ENCODE results near the gene NODAL.

Gene NODAL

GRCh38 chr10:70476249-70477035 is 35.0 kb upstream of the NODAL start:
- no peak overlapping the region for H3K4me3 ChIP-seq (ENCODE audit: low read length)
- TF ChIP-seq ZNF274 (IDR thresholded peaks at IDR 0.05; ENCODE audit: low read depth, low read length), result no peak

- no peak for TF ChIP-seq ZNF274 (IDR thresholded peaks at IDR 0.05; ENCODE audit: low read depth, low read length)
- no peak overlapping the region for H3K4me3 ChIP-seq (ENCODE audit: low read length)
These were observed 34.2 kb upstream of the NODAL start for GRCh38 chr10:70475661-70476060.

DNA sequence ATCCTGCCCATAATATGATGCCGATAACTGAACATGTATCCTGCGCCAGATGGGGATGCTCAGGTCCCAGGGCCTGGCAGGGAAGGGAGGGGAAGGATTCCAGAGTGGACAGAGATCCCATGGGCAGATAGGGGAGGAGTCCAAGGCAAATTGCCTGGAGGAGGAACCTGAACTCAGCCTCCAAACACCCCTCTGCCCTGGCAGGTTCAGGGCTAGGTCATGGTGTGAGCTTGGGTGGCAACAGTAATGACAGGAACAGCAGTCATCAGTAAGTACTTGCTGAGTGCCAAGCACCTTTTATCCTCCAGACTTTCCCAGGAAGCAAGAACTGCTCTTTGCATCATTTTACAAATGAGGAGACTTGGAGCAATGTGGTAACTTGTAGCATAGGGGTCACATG is 33.3 kb upstream of the NODAL start:
- H3K4me3 ChIP-seq (ENCODE audit: low read length), result no peak overlapping the region
- no peak for TF ChIP-seq ZNF274 (IDR thresholded peaks at IDR 0.05; ENCODE audit: low read depth, low read length)

DNA sequence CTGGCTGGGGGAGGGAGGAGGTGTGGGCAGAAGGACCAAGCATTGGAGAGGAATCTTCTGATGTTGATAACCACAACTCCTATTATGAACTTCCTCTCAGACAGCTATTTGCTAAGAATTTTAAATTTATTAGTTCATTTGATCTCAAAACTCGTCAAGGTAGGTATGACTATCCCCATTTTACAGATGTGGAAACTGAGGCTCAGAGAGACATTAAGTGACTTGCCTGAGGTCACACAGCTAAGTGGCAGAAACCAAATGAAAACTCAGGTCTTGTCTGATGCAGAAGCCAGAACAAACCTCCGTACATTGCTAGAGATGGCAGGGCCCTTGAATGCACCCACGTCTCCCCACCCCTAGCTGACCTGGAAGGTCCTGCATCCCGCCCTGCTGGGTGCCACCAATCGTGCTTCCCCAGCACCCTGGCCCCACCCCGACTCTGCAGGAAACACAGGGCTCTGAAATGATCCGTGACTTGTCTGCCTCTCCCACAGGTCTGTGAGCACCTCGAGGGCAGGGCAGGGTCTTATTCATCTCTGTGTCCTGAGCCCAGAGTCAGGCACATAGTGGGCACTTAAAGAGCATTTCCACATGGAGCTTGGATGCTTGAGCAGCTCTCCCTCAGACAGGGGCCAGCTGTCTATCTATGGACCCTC is 31.4 kb upstream of the NODAL start:
- no peak for TF ChIP-seq ZNF274 (IDR thresholded peaks at IDR 0.05; ENCODE audit: low read depth, low read length)
- no peak overlapping the region for H3K4me3 ChIP-seq (ENCODE audit: low read length)

GRCh38 chr10:70466951-70467350 is 25.5 kb upstream of the NODAL start:
- H3K4me3 ChIP-seq (ENCODE audit: low read length), result no peak overlapping the region
- TF ChIP-seq ZNF274 (IDR thresholded peaks at IDR 0.05; ENCODE audit: low read depth, low read length), result no peak

GRCh38 chr10:70465832-70466231 is 24.4 kb upstream of the NODAL start:
- H3K4me3 ChIP-seq (ENCODE audit: low read length), result no peak overlapping the region
- no peak for TF ChIP-seq ZNF274 (IDR thresholded peaks at IDR 0.05; ENCODE audit: low read depth, low read length)

- no peak overlapping the region for H3K4me3 ChIP-seq (ENCODE audit: low read length)
- no peak for TF ChIP-seq ZNF274 (IDR thresholded peaks at IDR 0.05; ENCODE audit: low read depth, low read length)
These were observed 23.8 kb upstream of the NODAL start for GRCh38 chr10:70465278-70465677.

DNA sequence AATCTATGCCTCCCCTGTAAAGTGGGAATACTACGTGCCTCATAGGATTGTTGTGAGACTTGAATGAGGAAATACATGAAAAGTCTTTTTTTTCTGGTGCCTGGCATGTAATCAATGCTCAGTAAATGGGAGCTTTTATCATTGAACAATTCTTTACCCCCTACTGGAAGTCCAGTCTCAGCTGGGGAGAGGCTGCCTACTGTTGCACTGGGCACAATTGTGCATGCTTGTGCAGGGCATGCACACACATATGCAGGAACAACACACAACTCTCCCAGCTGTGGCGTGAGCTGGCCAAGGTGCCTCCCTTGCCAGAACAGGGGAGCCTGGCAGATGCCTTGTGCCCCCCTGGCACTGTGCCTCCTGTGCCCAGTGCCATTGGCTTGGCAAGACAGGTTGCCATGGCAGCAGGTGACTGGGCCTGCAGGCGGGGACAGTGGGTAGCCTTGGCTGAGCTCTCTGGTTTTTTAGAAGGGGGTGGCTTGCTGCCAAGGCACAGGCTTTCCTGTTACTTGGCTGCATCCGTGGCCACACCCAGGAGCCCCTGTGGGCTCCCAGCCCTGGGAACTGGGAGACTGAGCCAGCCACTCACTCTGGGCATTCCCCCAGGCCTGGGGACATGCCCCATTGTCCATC is 21.0 kb upstream of the NODAL start:
- TF ChIP-seq ZNF274 (IDR thresholded peaks at IDR 0.05; ENCODE audit: low read depth, low read length), result no peak

DNA sequence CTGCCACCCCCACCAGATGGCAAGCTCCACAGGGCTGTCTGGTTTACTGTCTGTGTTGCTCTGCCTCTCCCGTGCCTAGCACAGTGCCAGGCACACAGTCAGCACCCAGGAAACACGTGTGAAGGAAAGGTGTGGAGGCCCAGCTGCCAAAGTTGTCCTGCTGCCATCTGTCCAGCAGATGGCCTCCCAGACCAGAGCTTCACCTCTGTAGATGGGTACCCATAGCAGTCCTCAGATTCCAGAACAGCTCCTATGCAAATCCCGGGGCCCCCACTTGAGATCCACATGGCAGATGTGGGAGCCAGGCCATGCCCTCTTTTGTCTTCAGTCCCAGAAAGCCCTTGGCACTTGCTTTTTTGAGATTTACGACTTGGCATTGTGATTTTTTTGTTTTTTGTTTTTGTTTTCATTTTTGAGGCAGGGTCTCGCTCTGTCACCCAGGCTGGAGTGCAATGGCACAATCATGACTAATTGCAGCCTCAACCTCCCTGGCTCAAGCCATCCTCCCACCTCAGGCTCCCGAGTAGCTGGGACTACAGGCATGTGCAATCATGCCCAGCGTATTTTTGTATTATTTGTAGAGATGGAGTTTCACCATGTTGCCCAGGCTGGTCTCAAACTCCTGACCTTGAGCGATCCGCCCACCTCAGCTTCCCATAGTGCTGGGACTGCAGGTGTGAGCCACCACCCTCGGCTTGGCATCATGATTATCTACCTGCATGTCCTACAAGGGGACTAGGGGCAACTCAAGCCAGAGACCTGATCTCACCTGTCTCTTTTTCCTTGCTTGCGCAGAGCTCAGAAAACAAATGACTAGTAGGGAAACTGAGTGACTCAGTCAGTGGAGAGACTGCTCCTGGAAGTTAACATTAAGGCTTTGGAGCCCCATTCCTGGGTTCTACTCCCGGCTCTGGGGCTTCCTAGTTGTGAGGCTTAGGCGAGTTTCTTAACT is 20.2 kb upstream of the NODAL start:
- TF ChIP-seq ZNF274 (IDR thresholded peaks at IDR 0.05; ENCODE audit: low read depth, low read length), result no peak
- H3K4me3 ChIP-seq (ENCODE audit: low read length), result no peak overlapping the region

More for the DNA sequence above, 21.0 kb upstream of the NODAL start:
- H3K4me3 ChIP-seq (ENCODE audit: low read length), result no peak overlapping the region

DNA sequence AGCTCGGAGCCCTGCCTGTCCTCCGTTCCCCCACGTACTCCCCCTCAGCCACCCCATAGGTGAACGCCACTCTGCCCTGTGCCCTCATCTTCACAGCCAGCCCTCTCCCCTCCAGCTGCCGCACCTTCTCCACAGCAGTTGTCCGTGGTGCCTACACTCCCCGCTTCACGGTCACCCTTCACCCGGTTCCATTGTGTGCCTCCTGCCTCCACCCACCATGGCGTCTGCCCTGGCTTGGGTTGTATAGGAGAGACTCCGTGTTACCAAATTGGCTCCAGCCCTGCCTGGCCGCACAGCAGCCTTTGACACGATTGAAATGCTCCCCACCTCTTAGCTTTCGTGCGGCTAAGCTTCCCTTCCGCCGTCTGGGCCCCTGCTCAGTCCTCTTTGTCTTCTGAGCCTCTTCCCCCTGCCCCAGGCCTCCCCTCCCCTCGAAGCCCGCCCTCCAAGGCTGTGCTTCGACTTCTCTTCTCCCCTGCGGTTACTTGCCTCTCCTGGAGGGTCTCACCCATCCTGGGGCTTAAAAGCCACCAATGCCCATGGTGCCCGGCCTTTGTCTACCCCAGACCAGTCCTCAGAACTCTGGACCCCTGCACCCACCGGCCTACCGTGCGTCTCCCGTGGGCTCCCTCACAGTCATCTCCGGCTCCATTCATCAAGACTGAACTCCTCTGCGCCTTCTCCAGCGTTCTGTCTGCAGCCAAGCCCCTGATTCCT is 18.5 kb upstream of the NODAL start:
- H3K4me3 ChIP-seq (ENCODE audit: low read length), result no peak overlapping the region
- no peak for TF ChIP-seq ZNF274 (IDR thresholded peaks at IDR 0.05; ENCODE audit: low read depth, low read length)

DNA sequence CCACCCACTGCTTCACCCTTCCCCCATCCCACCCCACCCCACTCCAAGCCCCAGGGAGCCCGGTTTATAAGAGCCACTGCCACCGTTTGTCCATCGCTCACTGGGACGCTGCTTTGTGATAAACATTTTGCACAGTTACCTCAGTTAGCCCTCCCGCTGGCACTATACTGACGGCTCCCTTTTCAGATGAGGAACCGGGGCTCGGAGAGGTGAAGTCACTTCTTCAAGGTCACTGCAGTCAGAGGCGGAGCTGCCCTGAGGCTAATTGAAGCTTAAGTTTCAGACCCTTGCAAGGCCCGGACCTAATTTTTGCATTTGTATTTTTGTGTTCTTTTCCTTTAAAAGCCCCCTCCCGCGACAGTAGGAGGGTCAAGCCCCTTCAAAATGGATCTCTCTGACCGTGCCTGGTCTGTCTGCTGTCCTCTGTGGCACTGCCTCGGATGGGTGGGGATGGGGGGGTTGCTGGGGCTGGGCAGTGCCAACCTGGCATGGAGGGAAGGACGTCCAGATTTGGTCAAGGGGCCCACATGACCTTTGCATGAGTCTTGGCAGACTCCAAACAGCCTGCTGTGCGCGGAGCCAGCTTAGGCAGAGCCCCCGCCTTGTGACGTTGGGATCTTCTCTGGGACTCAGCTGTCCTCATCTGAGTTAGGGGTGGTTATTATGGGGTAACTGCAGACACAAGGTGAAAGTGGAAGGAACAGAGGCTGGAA is 17.7 kb upstream of the NODAL start:
- no peak for TF ChIP-seq ZNF274 (IDR thresholded peaks at IDR 0.05; ENCODE audit: low read depth, low read length)
- no peak overlapping the region for H3K4me3 ChIP-seq (ENCODE audit: low read length)

DNA sequence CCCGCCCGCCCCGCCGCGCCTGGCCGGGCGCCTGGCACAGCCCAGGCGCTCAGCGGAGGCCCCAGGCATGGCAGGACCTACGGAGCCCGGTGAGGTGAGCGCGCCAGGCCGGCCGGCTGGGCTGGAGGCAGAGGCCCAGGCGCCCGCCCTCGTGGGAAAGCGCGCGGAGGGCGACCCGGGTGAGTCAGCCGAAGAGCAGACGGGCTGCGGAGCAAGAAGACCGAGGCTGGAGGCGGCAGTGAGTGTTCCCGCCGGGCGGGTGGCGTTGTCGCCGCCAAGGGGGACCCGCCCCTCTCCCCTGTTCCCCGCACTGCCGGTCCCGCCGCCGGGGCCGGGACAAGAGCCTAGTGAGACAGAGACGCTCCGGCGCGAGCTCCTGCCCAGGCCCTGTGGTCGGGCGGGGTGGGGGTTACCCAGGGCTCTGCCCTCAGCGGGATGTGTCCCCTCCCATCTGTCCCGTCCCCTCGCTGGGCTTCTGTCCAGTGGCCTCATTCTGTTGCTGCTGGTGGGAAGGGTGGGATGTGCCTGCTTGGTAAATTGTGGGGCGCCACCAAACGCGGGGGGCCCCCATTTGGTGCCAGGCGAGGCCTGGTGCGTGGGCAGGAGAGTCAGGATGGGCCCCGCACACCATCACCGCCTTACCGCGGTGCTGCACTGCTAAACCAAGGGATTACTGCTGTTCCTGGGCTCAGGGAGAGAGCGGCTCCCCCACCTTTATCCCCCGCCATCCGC is 17.0 kb upstream of the NODAL start:
- TF ChIP-seq ZNF274 (IDR thresholded peaks at IDR 0.05; ENCODE audit: low read depth, low read length), result no peak
- no peak overlapping the region for H3K4me3 ChIP-seq (ENCODE audit: low read length)
